GM23338 (cell line): Measurements from ENCODE around the gene LPIN1. TPM values are rescaled to one million over a fixed set of nuclear protein-coding genes. Genes with fewer than 3 reads are reported as not detected.

Source experiments
- ATAC-seq: fragments of 200-7000 bp; cut with Tn5 transposase; 3 replicates; pipeline ENCODE4 v1.9.1; 2020
- DNase-seq: peaks from one replicate; pipeline ENCODE4 v3.0.0-alpha.2; 2015; ENCODE audit warnings: low spot score
- H2AFZ ChIP-seq: fragments of 200-600 bp; sonication (generic); 2 replicates; pipeline ENCODE4 v1.8.0; 2016; ENCODE audit warnings: antibody characterized with exemption, mild to moderate bottlenecking, moderate library complexity
- H3F3A ChIP-seq: fragments of 200-600 bp; sonication (generic); replicated peaks from 2 replicates; pipeline ENCODE4 v1.8.0; 2017; ENCODE audit warnings: antibody characterized with exemption, mixed run types, low read depth
- H3K27ac ChIP-seq: fragments of 200-600 bp; sonication (generic); 2 replicates; pipeline ENCODE4 v1.6.1; 2016; ENCODE audit warnings: low read depth
- H3K27me3 ChIP-seq: fragments of 200-600 bp; sonication (generic); 2 replicates; pipeline ENCODE4 v1.8.0; 2016; ENCODE audit warnings: mild to moderate bottlenecking, mixed run types, moderate library complexity; ENCODE audit not compliant: insufficient read depth
- H3K36me3 ChIP-seq: fragments of 200-600 bp; sonication (generic); 2 replicates; pipeline ENCODE4 v1.8.0; 2016; ENCODE audit warnings: mild to moderate bottlenecking; ENCODE audit not compliant: insufficient read depth
- H3K4me1 ChIP-seq: fragments of 200-600 bp; sonication (generic); 2 replicates; pipeline ENCODE4 v1.8.0; 2016; ENCODE audit warnings: mild to moderate bottlenecking, moderate library complexity; ENCODE audit not compliant: insufficient read depth
- H3K4me2 ChIP-seq: fragments of 200-600 bp; sonication (generic); 2 replicates; pipeline ENCODE4 v1.7.1; 2017; ENCODE audit warnings: mixed run types
- H3K4me3 ChIP-seq: fragments of 200-600 bp; sonication (generic); 2 replicates; pipeline ENCODE4 v1.6.1; 2016; ENCODE audit warnings: mixed run types
- H3K79me2 ChIP-seq: fragments of 200-600 bp; sonication (generic); replicated peaks from 2 replicates; pipeline ENCODE4 v1.8.0; 2017; ENCODE audit warnings: mild to moderate bottlenecking; ENCODE audit not compliant: insufficient read depth
- H3K9me2 ChIP-seq: fragments of 200-600 bp; sonication (generic); 2 replicates; pipeline ENCODE4 v1.8.0; 2017; ENCODE audit not compliant: insufficient read depth
- H4K20me1 ChIP-seq: fragments of 200-600 bp; sonication (generic); replicated peaks from 2 replicates; pipeline ENCODE4 v1.8.0; 2017; ENCODE audit warnings: mild to moderate bottlenecking; ENCODE audit not compliant: insufficient read depth
- H3K27ac Mint-ChIP-seq: 2 replicates; pipeline ENCODE4 v1.8.0; 2020; ENCODE audit warnings: inconsistent platforms, mild to moderate bottlenecking, moderate library complexity, mixed read lengths
- H3K27me3 Mint-ChIP-seq: 3 replicates; pipeline ENCODE4 v1.8.0; 2022; ENCODE audit warnings: low read depth, mild to moderate bottlenecking, moderate library complexity, mixed read lengths, inconsistent platforms; ENCODE audit not compliant: insufficient read depth, poor library complexity
- H3K36me3 Mint-ChIP-seq: 3 replicates; pipeline ENCODE4 v1.8.0; 2021; ENCODE audit warnings: low read depth, mild to moderate bottlenecking, inconsistent platforms, moderate library complexity, mixed read lengths
- H3K4me1 Mint-ChIP-seq: 3 replicates; pipeline ENCODE4 v1.8.0; 2020; ENCODE audit warnings: mild to moderate bottlenecking, inconsistent platforms, mixed read lengths
- H3K4me3 Mint-ChIP-seq: 3 replicates; pipeline ENCODE4 v1.8.0; 2021; ENCODE audit warnings: moderate library complexity, mild to moderate bottlenecking, inconsistent platforms, mixed read lengths
- H3K9me3 Mint-ChIP-seq: 3 replicates; pipeline ENCODE4 v1.8.0; 2020; ENCODE audit warnings: moderate library complexity, mild to moderate bottlenecking, inconsistent platforms, mixed read lengths
- CREB1 ChIP-seq: fragments of 250-450 bp; sonication (Bioruptor Pico); IDR thresholded peaks from 2 replicates; pipeline ENCODE4 v1.5.0; 2020; ENCODE audit warnings: low read depth, mild to moderate bottlenecking, moderate library complexity
- CTCF ChIP-seq, 2 experiments: fragments of 200-600 bp in 1 of 2; sonication (generic) in 1 of 2; conservative IDR thresholded peaks; 2 replicates each; pipeline versions ENCODE4 v1.5.1 to v1.6.1; 2016 to 2017; ENCODE audit warnings: antibody characterized with exemption in 2 of 2, low read depth in 2 of 2, mild to moderate bottlenecking in 2 of 2, moderate library complexity in 1 of 2
- ETS1 ChIP-seq: IDR thresholded peaks from 2 replicates; pipeline ENCODE4 v1.6.1; 2016; ENCODE audit warnings: antibody characterized with exemption
- EZH2 ChIP-seq: fragments of 200-600 bp; sonication (generic); IDR thresholded peaks from one replicate; pipeline ENCODE4 v1.8.0; 2017; ENCODE audit warnings: antibody characterized with exemption, mild to moderate bottlenecking, low read depth; ENCODE audit not compliant: unreplicated experiment
- EZH2phosphoT487 ChIP-seq: fragments of 200-600 bp; sonication (generic); IDR thresholded peaks from one replicate; pipeline ENCODE4 v1.8.1; 2018; ENCODE audit warnings: antibody characterized with exemption; ENCODE audit not compliant: unreplicated experiment
- JUNB ChIP-seq: IDR thresholded peaks from one replicate; pipeline ENCODE4 v1.6.1; 2016; ENCODE audit warnings: antibody characterized with exemption; ENCODE audit not compliant: unreplicated experiment
- NANOG ChIP-seq: IDR thresholded peaks from 2 replicates; pipeline ENCODE4 v1.6.1; 2016; ENCODE audit warnings: antibody characterized with exemption, borderline replicate concordance
- POLR2AphosphoS5 ChIP-seq: IDR thresholded peaks from 2 replicates; pipeline ENCODE4 v1.6.1; 2016; ENCODE audit warnings: antibody characterized with exemption, low read depth
- REST ChIP-seq: IDR thresholded peaks from one replicate; pipeline ENCODE4 v1.6.1; 2018; ENCODE audit warnings: antibody characterized with exemption; ENCODE audit not compliant: unreplicated experiment
- ZNF331 ChIP-seq: fragments of 250-450 bp; sonication (Bioruptor Pico); IDR thresholded peaks from 2 replicates; pipeline ENCODE4 v1.5.0; 2020; ENCODE audit warnings: low read depth, mild to moderate bottlenecking, moderate library complexity
- ZNF462 ChIP-seq: fragments of 250-450 bp; sonication (Bioruptor Pico); IDR thresholded peaks from 2 replicates; pipeline ENCODE4 v1.5.0; 2020; ENCODE audit warnings: mild to moderate bottlenecking, moderate library complexity
- polyA plus RNA-seq: library from polyadenylated mRNA; unstranded; fragments of >200 nt; fragmentation: Nextera tagmentation; extraction: Ambion mirVana; gene quantifications from 2 replicates; pipeline ENCODE4 v1.2.1, GENCODE V29; 2016
- total RNA-seq: library from RNA; depleted of rRNA; stranded (reverse); fragments of >200 nt; shearing (Covaris generic); gene quantifications from 2 replicates; pipeline ENCODE4 v1.2.3, GENCODE V29; 2014

The LPIN1 gene
- total and polyA plus RNA-seq, 2 experiments from 2014 or later: 4.4 to 9.5 TPM

GRCh38 chr2:11762799-11763461, 16.5 kb downstream of the LPIN1 start (continued):
- no peak for TF ChIP-seq ZNF462 (CRISPR knock-in tag)
- no peak for TF ChIP-seq EZH2phosphoT487
- TF ChIP-seq EZH2: no peak

DNA sequence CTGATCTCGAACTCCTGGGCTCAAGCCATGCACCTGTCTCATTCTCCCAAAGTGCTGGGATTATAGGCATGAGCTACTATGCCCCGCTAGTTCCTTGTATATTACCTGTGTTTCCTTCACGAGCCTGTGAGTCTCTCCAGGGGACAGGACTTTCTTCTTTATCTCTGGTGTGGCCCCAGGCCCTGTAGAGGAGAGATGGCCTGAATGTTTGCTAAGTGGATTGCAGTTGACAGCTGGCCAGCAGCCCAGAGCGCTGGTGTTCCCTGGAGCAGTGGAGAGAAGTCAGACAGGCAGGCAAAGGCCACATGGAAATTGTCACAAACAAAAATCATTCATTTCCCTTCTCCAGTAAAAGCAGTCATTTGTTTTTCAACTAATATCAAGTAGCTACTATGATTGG, 17.9 kb downstream of the LPIN1 start:
- Mint-ChIP-seq H3K27ac (no peak overlapping the region), H3K36me3 (peaks cover 47% of the 10 kb centered on the region), H3K4me1 (peaks cover 4% of the 10 kb centered on the region; the same call in 1 of the 3 replicates), H3K9me3 (peaks cover 13% of the 10 kb centered on the region), H3K27me3 (peaks cover 8% of the 10 kb centered on the region), H3K4me3 (no peak overlapping the region)
- Histone ChIP-seq H3K27ac (no peak overlapping the region), H3K9me2 (no peaks in the 10 kb centered on the region), H3F3A (no peaks in the 10 kb centered on the region), H3K27me3 (no peaks in the 10 kb centered on the region), H3K4me2 (no peak overlapping the region), H3K36me3 (no peaks in the 10 kb centered on the region), H3K4me1 (no peaks in the 10 kb centered on the region), H3K4me3 (no peak overlapping the region), H2AFZ (no peak overlapping the region), H4K20me1 (no peaks in the 10 kb centered on the region), H3K79me2 (no peaks in the 10 kb centered on the region)
- ATAC-seq (no peak), DNase-seq (no peak)
- TF ChIP-seq NANOG (no peak), ETS1 (no peak), POLR2AphosphoS5 (no peak), REST (no peak), EZH2 (no peak), ZNF331 (CRISPR knock-in tag) (no peak), EZH2phosphoT487 (no peak), CREB1 (CRISPR knock-in tag) (no peak), CTCF (conservative IDR thresholded peaks at IDR 0.05; ENCODE audit: low read depth in 2 of 2) (no peak), JUNB (no peak)
